GDM1 (cell line): ENCODE results near the gene PPP1R12A.

ENCODE experiments used
- DNase-seq: peaks from one replicate; lab custom pipeline; 2025; lab: John Stamatoyannopoulos, UW

PPP1R12A gene

DNA sequence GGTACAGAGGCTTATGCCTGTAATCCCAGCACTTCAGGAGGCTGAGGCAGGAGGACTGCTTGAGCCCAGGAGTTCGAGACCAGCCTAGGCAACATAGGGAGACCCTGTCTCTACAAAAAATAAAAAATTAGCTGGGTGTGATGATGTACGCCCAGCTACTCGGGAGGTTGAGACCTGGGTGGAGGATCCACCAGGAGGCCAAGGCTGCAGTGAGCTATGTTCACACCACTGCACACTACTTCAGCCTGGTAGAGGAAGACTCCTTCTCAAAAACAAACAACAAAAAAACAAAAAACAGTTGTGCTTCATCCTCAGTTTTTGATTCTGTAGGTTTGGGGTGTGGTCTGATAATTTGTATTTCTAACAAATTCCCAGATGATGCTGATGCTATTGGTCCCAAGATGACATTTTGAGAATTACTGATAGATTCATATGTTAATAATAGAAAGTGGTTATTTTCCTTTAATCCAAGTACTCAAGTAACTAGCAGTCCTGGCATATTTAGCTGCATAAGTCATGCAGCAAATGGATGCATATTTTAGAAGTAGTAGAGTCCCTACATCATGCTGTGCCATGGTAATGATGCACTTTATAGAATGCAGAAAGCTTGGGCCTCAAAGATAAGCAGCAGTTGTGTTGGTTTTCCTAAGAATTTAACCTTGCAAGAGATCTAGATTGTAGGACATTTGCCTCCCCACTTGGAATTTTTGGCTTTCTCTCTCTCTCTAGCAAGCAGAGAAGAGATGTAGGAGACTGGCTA is 168.0 kb downstream of the PPP1R12A start:
- DNase-seq: no peak

- no peak for DNase-seq
Observed at GRCh38 chr12:79765157-79765556, 169.7 kb downstream of the PPP1R12A start.

DNA sequence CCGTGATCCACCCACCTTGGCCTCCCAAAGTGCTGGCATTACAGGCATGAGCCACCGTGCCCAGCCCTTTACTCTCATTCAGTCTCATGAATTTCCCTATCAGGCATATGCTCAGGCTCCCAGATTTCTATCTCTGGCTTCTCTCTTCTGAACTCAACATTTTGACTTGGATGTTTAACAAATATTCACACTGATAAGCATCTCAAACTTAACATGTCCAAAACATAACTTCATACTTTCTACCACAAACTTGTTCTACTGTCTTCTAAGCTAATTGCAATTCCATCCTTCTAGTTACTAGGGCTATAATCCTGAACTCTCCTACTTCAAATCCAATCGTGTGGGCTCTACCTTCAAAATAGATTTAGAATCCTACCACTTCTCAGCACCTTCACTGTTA is 170.3 kb downstream of the PPP1R12A start:
- no peak for DNase-seq

- DNase-seq: no peak
Observed at GRCh38 chr12:79763766-79764452, 171.0 kb downstream of the PPP1R12A start.

DNA sequence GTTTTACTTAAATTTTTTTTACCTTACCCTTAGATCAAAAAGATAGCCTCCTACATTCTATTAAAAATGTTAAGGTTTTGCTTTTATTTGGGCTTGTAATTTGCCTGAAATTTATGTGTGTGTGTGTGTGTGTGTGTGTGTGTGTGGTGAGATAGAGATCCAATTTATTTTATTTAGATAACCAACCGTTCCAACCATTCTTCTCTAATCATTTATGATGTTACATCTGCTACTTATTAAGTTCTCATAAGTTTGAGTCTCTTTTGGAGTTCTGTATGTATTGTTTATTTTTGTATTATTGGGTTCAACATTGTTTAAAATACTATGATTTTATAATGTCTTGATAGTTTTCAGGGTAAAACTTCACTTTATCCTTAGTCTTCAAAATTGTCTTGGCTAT is 173.6 kb downstream of the PPP1R12A start:
- DNase-seq: no peak

GRCh38 chr12:79747274-79747673 is 187.6 kb downstream of the PPP1R12A start:
- DNase-seq: no peak

DNA sequence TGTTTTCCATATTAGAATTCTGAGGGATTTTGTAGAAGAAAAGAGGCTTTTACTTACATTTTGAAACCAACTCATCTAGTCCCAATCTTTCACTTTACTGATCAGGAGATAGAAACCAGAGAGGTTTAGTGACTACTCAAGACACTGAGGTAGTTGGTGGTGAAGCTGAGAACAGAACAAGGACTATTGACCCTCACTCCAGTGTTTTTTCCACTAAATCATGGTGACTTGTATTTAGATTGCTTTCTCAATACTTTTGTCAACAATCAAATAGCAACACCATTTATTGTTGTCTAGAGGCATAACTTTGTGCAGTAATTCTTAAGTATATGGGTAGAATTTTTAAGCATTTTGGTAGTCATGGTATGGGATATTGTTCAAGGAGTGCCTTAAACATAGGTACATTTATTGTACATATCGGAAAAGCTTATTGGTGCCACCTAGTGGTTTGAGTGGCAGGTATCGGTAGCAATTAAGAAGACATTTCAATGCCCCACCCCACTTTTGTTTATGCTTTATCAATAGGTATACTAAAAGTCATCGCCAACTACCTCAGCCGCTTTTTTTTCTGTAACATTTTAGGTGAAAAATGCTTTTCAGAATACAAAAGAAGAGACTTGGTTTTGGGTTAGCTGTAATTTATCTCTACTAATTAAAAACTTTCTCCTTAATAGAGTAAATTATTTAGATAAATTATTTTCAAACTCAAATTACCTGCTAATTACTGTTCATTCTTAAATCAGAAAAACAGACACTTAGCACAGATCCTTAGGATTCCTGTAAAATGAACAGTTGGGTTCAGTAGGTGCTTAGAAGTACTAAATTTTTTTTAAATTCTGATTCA is 196.8 kb downstream of the PPP1R12A start:
- DNase-seq: peak; percentile 25

GRCh38 chr12:79732638-79733037 is 202.3 kb downstream of the PPP1R12A start:
- no peak for DNase-seq

GRCh38 chr12:79725987-79726386 is 208.9 kb downstream of the PPP1R12A start:
- no peak for DNase-seq
